H9 (cell line): Measurements from ENCODE around the gene BEST2. TPM values are rescaled to one million over a fixed set of nuclear protein-coding genes. Genes with fewer than 3 reads are reported as not detected.

Source experiments
- DNase-seq: peaks from one replicate; pipeline ENCODE4 v3.0.0-alpha.2; 2017
- H2AFZ ChIP-seq: one replicate; pipeline ENCODE4 v1.6.1; 2013; ENCODE audit warnings: mild to moderate bottlenecking, low read length, control low read depth, moderate library complexity
- H2AK5ac ChIP-seq: 2 replicates; pipeline ENCODE4 v1.6.1; 2013; ENCODE audit warnings: low read length, control low read depth, mixed read lengths; ENCODE audit not compliant: insufficient read length
- H2BK120ac ChIP-seq: one replicate; pipeline ENCODE4 v1.6.1; 2013; ENCODE audit warnings: low read depth, mild to moderate bottlenecking, low read length, control low read depth, inconsistent platforms; ENCODE audit not compliant: poor library complexity, severe bottlenecking
- H2BK12ac ChIP-seq: 2 replicates; pipeline ENCODE4 v1.6.1; 2013; ENCODE audit warnings: low read length, control low read depth, mixed read lengths, low read depth; ENCODE audit not compliant: insufficient read length
- H2BK15ac ChIP-seq: 2 replicates; pipeline ENCODE4 v1.6.1; 2013; ENCODE audit warnings: low read depth, low read length, control low read depth
- H2BK20ac ChIP-seq: one replicate; pipeline ENCODE4 v1.6.1; 2013; ENCODE audit warnings: low read depth, mild to moderate bottlenecking, low read length, control low read depth, inconsistent platforms; ENCODE audit not compliant: poor library complexity, severe bottlenecking
- H2BK5ac ChIP-seq: 2 replicates; pipeline ENCODE4 v1.6.1; 2013; ENCODE audit warnings: low read length, control low read depth, mixed read lengths; ENCODE audit not compliant: insufficient read length
- H3K14ac ChIP-seq: 2 replicates; pipeline ENCODE4 v1.6.1; 2013; ENCODE audit warnings: low read length, control low read depth; ENCODE audit not compliant: insufficient read depth
- H3K18ac ChIP-seq: 2 replicates; pipeline ENCODE4 v1.6.1; 2013; ENCODE audit warnings: low read depth, mild to moderate bottlenecking, mixed read lengths, low read length, control low read depth; ENCODE audit not compliant: insufficient read length
- H3K23ac ChIP-seq: 2 replicates; pipeline ENCODE4 v1.6.1; 2013; ENCODE audit warnings: low read length, control low read depth, mixed read lengths, low read depth; ENCODE audit not compliant: insufficient read length
- H3K23me2 ChIP-seq: 2 replicates; pipeline ENCODE4 v1.6.1; 2013; ENCODE audit warnings: low read depth, mild to moderate bottlenecking, mixed read lengths, low read length, control low read depth; ENCODE audit not compliant: insufficient read length, poor library complexity, severe bottlenecking
- H3K27ac ChIP-seq: 2 replicates; pipeline ENCODE4 v1.5.1; 2013; ENCODE audit warnings: low read length, control low read depth, mixed read lengths, low read depth; ENCODE audit not compliant: insufficient read length
- H3K27me3 ChIP-seq: 2 replicates; pipeline ENCODE4 v1.6.1; 2013; ENCODE audit warnings: low read length, control low read depth, inconsistent platforms; ENCODE audit not compliant: insufficient read depth
- H3K4ac ChIP-seq: 2 replicates; pipeline ENCODE4 v1.6.1; 2013; ENCODE audit warnings: low read depth, mild to moderate bottlenecking, control low read depth, inconsistent platforms, low read length, moderate library complexity
- H3K4me1 ChIP-seq: 2 replicates; pipeline ENCODE4 v1.6.1; 2013; ENCODE audit warnings: low read length, control low read depth, inconsistent platforms; ENCODE audit not compliant: insufficient read depth
- H3K4me2 ChIP-seq: 2 replicates; pipeline ENCODE4 v1.6.1; 2013; ENCODE audit warnings: low read length, control low read depth, mixed read lengths; ENCODE audit not compliant: insufficient read length, insufficient read depth
- H3K56ac ChIP-seq: 2 replicates; pipeline ENCODE4 v1.6.1; 2013; ENCODE audit warnings: low read depth, mild to moderate bottlenecking, mixed read lengths, low read length, control low read depth; ENCODE audit not compliant: insufficient read length
- H3K79me1 ChIP-seq: 2 replicates; pipeline ENCODE4 v1.6.1; 2013; ENCODE audit warnings: low read depth, mild to moderate bottlenecking, moderate library complexity, low read length, control low read depth, inconsistent platforms; ENCODE audit not compliant: insufficient read depth, poor library complexity, severe bottlenecking
- H3K79me2 ChIP-seq: 2 replicates; pipeline ENCODE4 v1.6.1; 2013; ENCODE audit warnings: low read length, control low read depth, inconsistent platforms; ENCODE audit not compliant: insufficient read depth
- H3K9ac ChIP-seq: 2 replicates; pipeline ENCODE4 v1.6.1; 2013; ENCODE audit warnings: low read length, control low read depth, mixed read lengths; ENCODE audit not compliant: insufficient read length; ENCODE audit errors: extremely low read depth
- H3K9me3 ChIP-seq: one replicate; pipeline ENCODE4 v1.6.1; 2013; ENCODE audit warnings: low read depth, low read length, inconsistent platforms; ENCODE audit not compliant: control insufficient read depth
- H3T11ph ChIP-seq: one replicate; pipeline ENCODE4 v1.6.1; 2013; ENCODE audit warnings: mild to moderate bottlenecking, low read length, control low read depth, inconsistent platforms
- H4K20me1 ChIP-seq: one replicate; pipeline ENCODE4 v1.6.1; 2013; ENCODE audit not compliant: control insufficient read depth, insufficient read length, insufficient read depth
- H4K5ac ChIP-seq: 2 replicates; pipeline ENCODE4 v1.6.1; 2013; ENCODE audit warnings: low read depth, mild to moderate bottlenecking, mixed read lengths, low read length, control low read depth; ENCODE audit not compliant: insufficient read length
- H4K8ac ChIP-seq: replicated peaks from 2 replicates; pipeline ENCODE4 v1.6.1; 2013; ENCODE audit warnings: low read length, control low read depth, mixed read lengths, low read depth; ENCODE audit not compliant: insufficient read length
- H4K91ac ChIP-seq: 2 replicates; pipeline ENCODE4 v1.6.1; 2013; ENCODE audit warnings: low read depth, mild to moderate bottlenecking, moderate library complexity, mixed read lengths, low read length, control low read depth; ENCODE audit not compliant: insufficient read length
- H3K27ac Mint-ChIP-seq, 3 experiments: 2 replicates in 2 of 3; 3 replicates in 1 of 3; pipeline ENCODE4 v1.8.0; 2020 to 2021; ENCODE audit warnings: mixed read lengths in 3 of 3, mild to moderate bottlenecking in 1 of 3, moderate library complexity in 1 of 3
- H3K27me3 Mint-ChIP-seq: 2 replicates; pipeline ENCODE4 v1.8.0; 2021; ENCODE audit warnings: low read depth, mild to moderate bottlenecking, moderate library complexity, mixed read lengths
- H3K36me3 Mint-ChIP-seq, 3 experiments: 2 replicates in 2 of 3; 3 replicates in 1 of 3; pipeline ENCODE4 v1.8.0; 2020 to 2021; ENCODE audit warnings: low read depth in 3 of 3, mixed read lengths in 3 of 3; ENCODE audit not compliant: insufficient read depth in 1 of 3
- H3K4me1 Mint-ChIP-seq, 2 experiments: 2 replicates each; pipeline ENCODE4 v1.8.0; 2020; ENCODE audit warnings: mixed read lengths in 2 of 2
- H3K4me3 Mint-ChIP-seq, 2 experiments: 2 replicates in 1 of 2; 3 replicates in 1 of 2; pipeline ENCODE4 v1.8.0; 2020 to 2021; ENCODE audit warnings: mild to moderate bottlenecking in 2 of 2, mixed read lengths in 2 of 2, moderate library complexity in 1 of 2
- H3K9me3 Mint-ChIP-seq, 2 experiments: 2 replicates in 1 of 2; 3 replicates in 1 of 2; pipeline ENCODE4 v1.8.0; 2020; ENCODE audit warnings: mild to moderate bottlenecking in 2 of 2, mixed read lengths in 2 of 2, moderate library complexity in 1 of 2
- WGBS: extraction: QIAGEN DNeasy Blood & Tissue Kit; methylation state at CpG from one replicate; pipeline ENCODE4 v1.1.7; 2013; ENCODE audit warnings: missing lambda C conversion rate, low lambda C conversion rate, mixed read lengths; ENCODE audit not compliant: insufficient read length; ENCODE audit errors: extremely low coverage; 5-methylcytosine and 5-hydroxymethylcytosine counted together
- total RNA-seq: library from RNA; stranded (reverse); gene quantifications from 2 replicates; pipeline ENCODE4 v1.2.1, GENCODE V29; 2021
- TF ChIP-seq, protein P1 (sequence below): fragments of 200-600 bp; sonication (generic); conservative IDR thresholded peaks from 3 replicates; pipeline ENCODE4 v1.8.0; 2021; ENCODE audit warnings: antibody characterized with exemption, mild to moderate bottlenecking

The BEST2 gene
- total RNA-seq, 1 experiment from 2014 or later, result 1.6 TPM

DNA sequence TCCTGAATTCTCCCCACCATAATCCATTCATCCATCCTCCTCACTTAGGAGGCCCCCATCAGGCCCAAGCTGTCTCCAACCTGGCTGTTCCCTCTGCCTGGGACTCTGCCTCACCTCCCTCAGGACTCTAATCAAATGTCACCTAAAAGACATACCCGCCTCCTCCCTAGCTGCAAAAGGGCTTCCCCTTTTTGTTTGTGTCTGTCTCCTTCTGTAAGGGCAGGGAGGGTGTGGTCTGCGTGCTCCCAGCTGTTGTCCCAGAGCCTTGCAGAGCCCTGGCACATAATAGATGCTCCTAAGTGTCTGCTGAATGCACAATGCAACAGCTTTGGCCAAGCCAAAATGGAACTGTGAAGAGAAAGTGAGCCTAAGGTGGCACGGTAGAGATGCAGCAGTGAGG, 21.5 kb upstream of the BEST2 start:
- H3K9me3 Mint-ChIP-seq, result no peaks in the 10 kb centered on the region
- H3K9me3 ChIP-seq, result no peaks in the 10 kb centered on the region
- no peak overlapping the region; a peak in 1 of 7 replicates for H3K27ac Mint-ChIP-seq
- peaks cover 23 to 46% (median 30%) of the 10 kb centered on the region in 3 experiments for H3K36me3 Mint-ChIP-seq
- no peak overlapping the region for H3T11ph ChIP-seq
- H2BK120ac ChIP-seq, result no peak overlapping the region
- no peak overlapping the region for H3K56ac ChIP-seq
- H4K20me1 ChIP-seq, result no peaks in the 10 kb centered on the region
- peaks cover 3% of the 10 kb centered on the region for H3K79me1 ChIP-seq
- H3K27me3 Mint-ChIP-seq, result peaks cover 2% of the 10 kb centered on the region
- no peaks in the 10 kb centered on the region for H3K27me3 ChIP-seq
- no peak overlapping the region for H2AK5ac ChIP-seq
- no peak overlapping the region for H3K14ac ChIP-seq
- H2BK15ac ChIP-seq, result no peak overlapping the region
- H3K4me3 Mint-ChIP-seq, result no peak overlapping the region
- H3K4me2 ChIP-seq, result no peak overlapping the region
- TF ChIP-seq, protein P1, sequence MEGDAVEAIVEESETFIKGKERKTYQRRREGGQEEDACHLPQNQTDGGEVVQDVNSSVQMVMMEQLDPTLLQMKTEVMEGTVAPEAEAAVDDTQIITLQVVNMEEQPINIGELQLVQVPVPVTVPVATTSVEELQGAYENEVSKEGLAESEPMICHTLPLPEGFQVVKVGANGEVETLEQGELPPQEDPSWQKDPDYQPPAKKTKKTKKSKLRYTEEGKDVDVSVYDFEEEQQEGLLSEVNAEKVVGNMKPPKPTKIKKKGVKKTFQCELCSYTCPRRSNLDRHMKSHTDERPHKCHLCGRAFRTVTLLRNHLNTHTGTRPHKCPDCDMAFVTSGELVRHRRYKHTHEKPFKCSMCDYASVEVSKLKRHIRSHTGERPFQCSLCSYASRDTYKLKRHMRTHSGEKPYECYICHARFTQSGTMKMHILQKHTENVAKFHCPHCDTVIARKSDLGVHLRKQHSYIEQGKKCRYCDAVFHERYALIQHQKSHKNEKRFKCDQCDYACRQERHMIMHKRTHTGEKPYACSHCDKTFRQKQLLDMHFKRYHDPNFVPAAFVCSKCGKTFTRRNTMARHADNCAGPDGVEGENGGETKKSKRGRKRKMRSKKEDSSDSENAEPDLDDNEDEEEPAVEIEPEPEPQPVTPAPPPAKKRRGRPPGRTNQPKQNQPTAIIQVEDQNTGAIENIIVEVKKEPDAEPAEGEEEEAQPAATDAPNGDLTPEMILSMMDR, result no peak
- no peak overlapping the region for H4K8ac ChIP-seq
- no peak overlapping the region for H3K9ac ChIP-seq
- H3K4ac ChIP-seq, result no peak overlapping the region
- H3K23ac ChIP-seq, result no peak overlapping the region
- H3K27ac ChIP-seq, result no peak overlapping the region
- H2BK5ac ChIP-seq, result no peak overlapping the region
- no peak overlapping the region for H2BK12ac ChIP-seq
- H4K5ac ChIP-seq, result no peak overlapping the region
- H2AFZ ChIP-seq, result no peak overlapping the region
- H3K4me1 Mint-ChIP-seq, result peaks cover 12 to 24% of the 10 kb centered on the region in 2 experiments
- no peaks in the 10 kb centered on the region for H3K4me1 ChIP-seq
- no peak overlapping the region for H3K18ac ChIP-seq
- no peak overlapping the region for H2BK20ac ChIP-seq
- no CpG with 5 or more reads among the region's 3 CpGs for WGBS
- peaks cover 6% of the 10 kb centered on the region for H3K23me2 ChIP-seq
- peaks cover 19% of the 10 kb centered on the region for H3K79me2 ChIP-seq
- H4K91ac ChIP-seq, result no peak overlapping the region
- no peak for DNase-seq
